HG03139 (cell line): ENCODE data around the gene GSTT2.
"Not testable (repeated sequence)": the region's sequence is repeated elsewhere in the genome, so short reads cannot be mapped to it uniquely, and the experiment has no call there.

Experiments used
- ATAC-seq: cut with Tn5 transposase; IDR thresholded peaks from one replicate; pipeline ENCODE4 v1.9.1; 2021; ENCODE audit not compliant: unreplicated experiment

The GSTT2 gene

GRCh38 chr22:23974345-23974744, 5.6 kb upstream of the GSTT2 start, which contains the start of gene DDT:
Gene DDT (minus strand): TSS chr22:23974441. CDS start chr22:23974414, 27 bp downstream.
- peak; percentile 80 for ATAC-seq

- ATAC-seq = not testable (repeated sequence)
Observed at GRCh38 chr22:23974836-23975352, 5.0 kb upstream of the GSTT2 start.

DNA sequence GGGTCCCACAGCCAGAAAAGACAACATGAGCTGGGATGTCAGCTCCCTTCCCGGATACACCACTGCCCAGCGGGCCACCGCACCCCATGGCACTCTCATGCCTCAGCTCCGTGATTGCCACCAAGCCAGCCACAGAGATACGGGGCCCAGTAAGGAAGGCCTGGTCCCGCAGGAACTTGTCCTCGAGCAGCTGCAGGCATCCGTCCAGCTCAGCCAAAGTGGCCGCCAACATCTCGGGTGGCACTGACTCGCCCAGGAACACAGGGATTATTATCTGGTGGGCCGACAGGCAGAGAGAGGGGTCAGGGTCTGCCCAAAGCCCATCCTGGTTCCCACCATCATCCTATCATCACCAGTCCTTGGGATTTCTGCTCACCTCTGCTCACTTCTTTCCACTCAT, 2.6 kb upstream of the GSTT2 start:
- not testable (repeated sequence) for ATAC-seq

DNA sequence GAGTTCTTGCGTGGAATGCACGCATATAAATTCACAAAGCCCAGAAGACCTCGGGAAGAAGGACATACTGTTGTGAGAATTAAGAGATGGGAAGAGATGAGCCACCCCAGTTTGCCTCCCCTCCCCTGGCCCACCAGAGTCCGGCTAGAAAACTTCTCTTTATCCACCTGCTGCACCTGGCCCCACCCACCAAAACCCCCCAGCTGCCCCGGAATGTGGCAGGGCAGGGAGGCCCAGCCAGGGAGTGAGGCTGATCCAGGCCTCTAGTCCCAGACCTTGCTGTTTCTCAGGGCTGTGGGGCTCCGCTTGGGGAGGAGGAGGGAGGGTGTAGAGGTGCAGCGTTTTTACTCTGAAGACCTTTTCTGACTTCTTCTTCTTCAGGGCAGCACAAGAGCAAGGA, 633 bp downstream of the GSTT2 start:
- ATAC-seq = not testable (repeated sequence)

DNA sequence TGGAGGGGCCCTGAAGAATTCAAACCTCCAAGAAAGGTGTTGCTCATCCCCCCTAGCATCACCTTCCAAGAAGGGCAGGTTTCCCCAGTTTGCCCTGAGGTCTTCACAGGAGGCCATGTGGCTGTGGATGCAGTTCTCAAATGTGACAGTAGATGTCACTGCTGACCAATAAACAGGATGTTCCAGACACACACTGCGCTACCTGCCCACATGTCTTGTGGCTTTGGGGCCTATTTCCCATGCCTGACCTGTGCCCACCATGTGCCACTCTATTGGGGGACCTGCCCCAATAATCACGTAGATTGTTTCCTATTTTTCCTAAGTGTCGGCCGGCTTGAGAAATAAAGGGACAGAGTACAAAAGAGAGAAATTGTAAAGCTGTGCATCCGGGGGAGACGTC, 4.5 kb downstream of the GSTT2 start:
- ATAC-seq = no peak

DNA sequence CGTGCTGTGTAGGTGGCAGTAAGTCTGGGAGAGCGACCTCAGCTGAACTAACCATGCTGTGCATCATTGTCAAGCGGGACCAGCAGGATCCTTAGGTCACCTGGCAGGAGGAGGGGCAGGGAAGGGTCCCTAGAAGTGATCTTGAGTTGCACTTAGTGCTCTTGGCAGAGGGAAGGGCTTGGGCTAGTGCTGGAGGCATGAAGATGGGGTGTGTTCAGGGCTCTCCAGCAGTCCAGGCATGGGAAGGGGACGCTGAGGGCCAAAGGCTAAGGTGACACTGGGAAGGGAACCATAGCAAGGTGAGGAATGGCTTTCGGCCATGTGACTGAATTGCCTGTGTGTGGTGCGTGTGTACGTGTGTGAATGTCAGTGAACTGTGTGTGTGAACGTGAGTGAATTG, 6.2 kb downstream of the GSTT2 start:
- not testable (repeated sequence) for ATAC-seq

DNA sequence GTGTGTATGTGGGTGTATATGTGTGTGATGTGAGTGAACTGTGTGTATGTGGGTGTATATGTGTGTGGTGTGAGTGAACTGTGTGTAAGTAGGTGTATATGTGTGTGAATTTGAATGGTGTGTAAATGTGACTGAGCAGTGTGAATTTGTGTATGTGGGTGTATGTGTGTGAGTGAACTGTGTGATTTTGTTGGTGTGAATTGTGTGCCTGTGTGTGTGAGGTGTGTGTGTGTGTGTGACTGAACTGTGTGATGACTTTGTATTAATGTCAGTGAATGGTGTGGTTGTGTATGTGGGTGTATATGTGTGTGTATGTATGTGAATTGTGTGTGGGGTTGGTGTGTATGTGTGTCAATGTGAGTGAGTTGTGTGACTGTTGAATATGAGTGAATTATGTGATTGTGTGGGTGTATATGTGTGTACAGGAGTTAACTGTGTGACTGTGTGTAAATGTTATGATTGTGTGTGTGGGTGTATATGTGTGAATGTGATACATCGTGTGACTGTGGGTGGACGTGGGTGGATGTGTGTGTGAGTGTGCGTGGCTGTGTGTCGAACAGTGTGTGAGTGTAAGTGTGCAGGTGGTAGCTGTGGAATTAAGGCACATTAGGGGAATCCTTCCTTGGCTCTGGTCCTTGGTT, 6.7 kb downstream of the GSTT2 start:
- not testable (repeated sequence) for ATAC-seq

DNA sequence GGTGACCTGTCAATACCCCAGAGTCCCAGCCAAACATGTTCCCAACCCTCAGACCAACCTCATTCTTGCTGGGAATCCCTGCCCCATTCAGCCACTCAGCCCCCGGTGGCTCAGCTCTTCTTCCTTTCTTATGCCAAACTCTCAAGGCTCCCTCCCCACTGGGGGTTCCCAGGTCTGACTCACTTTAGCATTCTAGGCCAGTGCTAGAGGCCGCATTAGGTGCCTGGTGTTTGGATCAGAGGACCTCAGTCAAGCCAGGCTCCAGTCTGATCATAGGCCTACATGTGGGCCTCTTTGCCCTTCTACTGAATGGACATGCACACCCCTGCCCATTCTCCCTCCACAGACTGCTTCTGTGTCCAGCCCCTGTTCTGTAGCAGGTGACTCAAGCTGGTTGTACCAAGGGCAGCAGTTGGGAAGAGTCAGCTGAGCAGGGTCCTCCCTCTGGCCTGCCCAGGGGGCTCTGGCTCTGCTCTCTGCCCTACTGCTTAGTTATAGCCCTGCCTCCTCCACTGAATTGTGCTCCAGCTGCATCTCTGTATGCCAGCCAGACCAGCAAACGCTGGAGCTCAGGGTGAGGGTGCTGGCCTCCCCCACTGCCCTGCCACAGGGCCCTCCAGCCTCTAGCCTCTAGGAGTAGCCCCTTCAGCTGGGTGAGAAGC, 9.8 kb downstream of the GSTT2 start:
- not testable (repeated sequence) for ATAC-seq

- not testable (repeated sequence) for ATAC-seq
Observed at GRCh38 chr22:23993080-23993479, 13.1 kb downstream of the GSTT2 start.

- ATAC-seq = not testable (repeated sequence)
Observed at GRCh38 chr22:23993581-23994177, 13.7 kb downstream of the GSTT2 start.

- ATAC-seq = no peak
Observed at GRCh38 chr22:23997092-23997491, 17.2 kb downstream of the GSTT2 start.

- not testable (repeated sequence) for ATAC-seq
Observed at GRCh38 chr22:23999779-24000178, 19.8 kb downstream of the GSTT2 start.

- ATAC-seq = no peak
Observed at GRCh38 chr22:24001314-24001713, 21.4 kb downstream of the GSTT2 start.

DNA sequence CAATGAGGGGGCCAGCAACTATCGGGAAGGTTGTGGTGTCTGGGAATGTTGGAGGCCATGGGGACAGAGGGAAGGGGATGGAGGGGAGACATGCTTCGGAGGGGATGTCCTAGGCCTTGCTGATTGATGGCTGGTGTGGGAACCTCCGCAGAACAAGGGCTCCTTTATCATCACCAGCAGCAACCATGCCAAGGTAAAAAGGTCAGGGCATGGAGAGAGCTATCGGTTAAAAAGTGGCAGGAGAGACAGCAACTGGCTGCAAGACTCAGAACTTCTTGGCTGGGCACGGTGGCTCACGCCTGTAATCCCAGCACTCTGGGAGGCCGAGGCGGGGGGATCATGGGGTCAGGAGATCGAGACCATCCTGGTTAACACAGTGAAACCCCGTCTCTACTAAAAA, 22.3 kb downstream of the GSTT2 start:
- no peak for ATAC-seq

- ATAC-seq = no peak
Observed at GRCh38 chr22:24002851-24003250, 22.9 kb downstream of the GSTT2 start.

GRCh38 chr22:24003887-24004286, 24.0 kb downstream of the GSTT2 start:
- ATAC-seq = no peak

DNA sequence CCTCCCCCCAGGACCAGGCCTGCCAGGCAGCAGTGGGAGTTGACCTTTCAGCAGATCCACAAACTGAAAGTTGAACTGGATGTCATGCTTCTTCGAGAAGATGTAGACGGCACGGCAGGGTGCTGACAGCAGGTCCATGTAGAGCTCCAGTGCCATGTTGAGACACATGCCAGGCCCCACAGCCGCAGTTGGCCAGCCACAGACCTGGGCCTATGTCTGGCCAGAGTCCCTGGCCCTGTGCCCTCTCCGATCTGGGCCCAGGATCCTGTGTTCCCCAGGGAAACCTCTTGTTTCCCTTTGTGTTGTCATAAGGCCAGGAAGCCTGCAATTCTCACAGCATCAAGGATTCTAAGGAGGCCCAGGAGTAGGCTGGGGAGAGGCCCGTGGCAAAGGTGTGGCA, 25.3 kb downstream of the GSTT2 start, which contains the start of gene GSTT4:
Gene GSTT4, minus strand, starts transcription at position 253 of the 400 bp plus-strand sequence. Its CDS starts 97 bp downstream, at position 156.
- no peak for ATAC-seq

GRCh38 chr22:24006207-24006913, 26.4 kb downstream of the GSTT2 start:
- ATAC-seq = no peak

GRCh38 chr22:24006914-24007214, 26.9 kb downstream of the GSTT2 start:
- ATAC-seq = no peak

DNA sequence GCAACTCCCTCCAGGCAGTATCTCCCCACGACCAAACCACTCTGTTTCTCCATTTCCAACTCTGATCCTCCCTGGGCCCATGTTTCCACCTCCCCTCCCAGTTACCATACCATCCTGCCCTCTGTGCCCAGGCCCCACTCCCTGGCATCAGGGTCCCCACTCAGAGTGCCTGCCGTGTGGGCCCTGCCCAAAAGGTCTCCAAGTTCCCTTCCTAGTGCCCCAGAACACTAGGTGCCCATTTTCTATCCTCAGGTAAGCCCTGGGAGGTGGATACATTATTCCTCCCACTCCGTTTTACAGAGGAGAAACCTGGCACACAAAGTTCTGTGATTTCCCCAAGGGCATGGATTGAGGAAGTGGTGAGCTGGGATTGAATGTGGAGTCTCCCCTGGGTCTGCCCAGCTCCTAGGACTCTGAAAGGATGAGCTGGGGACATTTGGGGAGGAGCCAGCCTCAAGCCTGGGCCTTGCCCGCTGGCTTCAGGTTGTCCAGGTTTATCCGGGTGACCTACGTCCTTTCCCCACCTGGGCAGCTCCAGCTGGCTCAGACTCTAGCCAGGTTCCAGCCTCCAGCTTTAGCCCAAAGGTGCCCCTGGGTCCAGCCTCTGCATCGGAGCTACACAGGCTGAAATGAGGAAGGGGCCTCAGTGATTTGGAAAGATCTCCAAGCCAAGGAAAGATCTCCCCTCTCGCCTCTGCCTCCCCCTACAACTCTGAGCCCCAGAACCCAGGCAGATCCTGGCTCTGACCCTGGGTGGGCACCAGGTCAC, 27.5 kb downstream of the GSTT2 start:
- no peak for ATAC-seq

DNA sequence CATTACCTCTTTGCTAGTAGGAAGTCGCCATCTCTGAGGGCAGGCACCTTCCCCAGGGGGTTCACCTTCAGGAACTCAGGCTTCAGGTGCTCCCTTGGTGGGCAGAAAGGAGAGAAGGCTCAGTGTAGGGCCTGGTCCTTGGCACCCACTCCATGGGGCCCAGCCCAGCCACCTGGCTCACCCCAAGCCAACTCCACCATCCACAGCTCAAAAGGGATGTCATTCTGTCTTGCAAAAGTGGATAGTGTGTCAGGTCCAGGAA, 28.0 kb downstream of the GSTT2 start:
- ATAC-seq = no peak
